Pancreas (tissue), 10 donors: ENCODE data around the gene FTCDNL1. TPM values are rescaled to one million over a fixed set of nuclear protein-coding genes. Genes with fewer than 3 reads are reported as not detected.

Experiments used
- ATAC-seq, 4 donors: fragments of 200-7000 bp; cut with Tn5 transposase; one replicate each; pipeline versions ENCODE4 v1.8.0 to v1.9.1; 2020; ENCODE audit warnings: mild to moderate bottlenecking in 4 of 4, moderate library complexity in 4 of 4
- DNase-seq, 6 donors: peaks; one replicate each; pipeline ENCODE4 v3.0.0-alpha.2; 2020
- FAIRE-seq: peaks from 2 replicates; lab custom pipeline; 2012; peaks lifted over from hg19 to GRCh38; lab: Jason Lieb, UNC
- H3K27ac ChIP-seq, 4 donors: fragments of 200-600 bp; sonication (generic); 1 replicate in 3 of 4; 2 replicates in 1 of 4; pipeline versions ENCODE4 v1.5.0 to v1.8.0; 2020
- H3K27me3 ChIP-seq, 4 donors: fragments of 200-600 bp; one replicate each; pipeline ENCODE4 v1.8.0; 2021
- H3K36me3 ChIP-seq, 3 donors: fragments of 200-600 bp; sonication (generic) in 1 of 3; one replicate each; pipeline versions ENCODE4 v1.5.0 to v1.8.0; 2020 to 2021
- H3K4me1 ChIP-seq, 3 donors: fragments of 200-600 bp; one replicate each; pipeline ENCODE4 v1.8.0; 2021
- H3K4me3 ChIP-seq, 4 donors: fragments of 200-600 bp; sonication (generic) in 2 of 4; one replicate each; pipeline versions ENCODE4 v1.5.0 to v1.8.0; 2020 to 2021
- H3K9me3 ChIP-seq, 4 donors: fragments of 200-600 bp; one replicate each; pipeline ENCODE4 v1.8.0; 2021
- CTCF ChIP-seq, 4 donors: fragments of 200-600 bp; sonication (generic) in 3 of 4; IDR thresholded peaks; one replicate each; pipeline versions ENCODE4 v1.5.0 to v1.8.0; 2021; ENCODE audit warnings: antibody characterized with exemption in 4 of 4
- WGBS, 2 donors: extraction: QIAGEN DNeasy Blood & Tissue Kit; methylation state at CpG; one replicate each; pipeline ENCODE4 v1.1.7; 2013; 5-methylcytosine and 5-hydroxymethylcytosine counted together
- intact Hi-C, 3 donors: fragments of 100-400 bp; cut with DNase I; formaldehyde crosslinking; loops; one replicate each; pipeline versions ENCODE4 v1.11.1 to v1.14.2; 2022
- polyA plus RNA-seq, 2 donors: library from polyadenylated mRNA; stranded (reverse); fragments of 200-250 nt; gene quantifications; one replicate each; pipeline ENCODE4 v1.2.3, GENCODE V29; 2013
- total RNA-seq, 6 donors: library from RNA; stranded (reverse); fragmentation: NEBNext Ultra II Directional in 4 of 6; extraction: Animal tissue kit (Norgen Biotek cat#: 25700) in 4 of 6; gene quantifications; one replicate each; pipeline versions ENCODE4 v1.2.1 to v1.2.4, GENCODE V29; 2021 to 2023
- donor health status: healthy with polysubstance abuse.
- donor health status: DM: no; HTN: no; CAD: no; lungs with moderate emphysema.
- donor health status: DM: no; HTN: no; CAD: no.
- donor health status: control.
- donor health status: control.
- donor health status: Bipolar disorder and iron deficiency.
- donor health status: DM: yes; HTN: yes; CAD: no.
- donor health status: DM: no; HTN: no; CAD: no.
- donor health status: DM: no; HTN: no; CAD: no.
- donor health status: DM: yes; HTN: yes; CAD: no.

Gene FTCDNL1
- total and polyA plus RNA-seq, 8 donors, result 0.53 to 3.2 (median 1.4) TPM

- intact Hi-C loops, result no loop called here
- FAIRE-seq (no peak), DNase-seq (no peak), ATAC-seq (no peak)
- no peaks in the 10 kb centered on the region for H3K27me3 ChIP-seq
- no peak for TF ChIP-seq CTCF (IDR thresholded peaks at IDR 0.05)
- no peaks in the 10 kb centered on the region for H3K9me3 ChIP-seq
- 28 to 38% methylated on average over 4 of the region's 4 CpGs for WGBS, 2 donors
- no peaks in the 10 kb centered on the region for H3K36me3 ChIP-seq
- H3K4me1 ChIP-seq, result no peaks in the 10 kb centered on the region
- no peak overlapping the region for H3K27ac ChIP-seq
- no peak overlapping the region for H3K4me3 ChIP-seq
Observed at GRCh38 chr2:199716807-199717586, 134.0 kb downstream of the FTCDNL1 start.

- Histone ChIP-seq H3K9me3 (no peaks in the 10 kb centered on the region), H3K27ac (no peak overlapping the region), H3K4me3 (no peak overlapping the region), H3K4me1 (no peaks in the 10 kb centered on the region), H3K27me3 (no peaks in the 10 kb centered on the region), H3K36me3 (no peaks in the 10 kb centered on the region)
- no peak for TF ChIP-seq CTCF (IDR thresholded peaks at IDR 0.05)
- no peak for FAIRE-seq
- WGBS, 2 donors, result 33 to 36% methylated on average over 2 of the region's 2 CpGs
- DNase-seq, result no peak
- intact Hi-C loops, result no loop called here
- ATAC-seq, result no peak
Observed at GRCh38 chr2:199713746-199714145, 137.2 kb downstream of the FTCDNL1 start.

GRCh38 chr2:199710551-199710950 lies 140.4 kb downstream of the FTCDNL1 start:
- intact Hi-C loops, result no loop called here
- no peak overlapping the region for H3K4me3 ChIP-seq
- 54 to 60% methylated on average over 1 of the region's 1 CpG for WGBS, 2 donors
- no peak overlapping the region for H3K27ac ChIP-seq
- TF ChIP-seq CTCF (IDR thresholded peaks at IDR 0.05), result no peak
- FAIRE-seq (no peak), DNase-seq (no peak), ATAC-seq (no peak)
- no peaks in the 10 kb centered on the region for H3K27me3 ChIP-seq
- no peaks in the 10 kb centered on the region for H3K9me3 ChIP-seq
- H3K36me3 ChIP-seq, result no peaks in the 10 kb centered on the region
- H3K4me1 ChIP-seq, result no peaks in the 10 kb centered on the region

Other genes starting within 250 kb of the FTCDNL1 start
- gene C2orf69, start 60.1 kb upstream of the FTCDNL1 start, total RNA-seq, result 1 to 10 TPM; 6.2 to 8.3 (median 7.6) TPM
- gene C2orf69, start 60.1 kb upstream of the FTCDNL1 start, polyA plus RNA-seq, result 1 to 10 TPM; 3.5 to 4.9 TPM
- 1 to 10 TPM; 2.0 to 4.9 (median 2.5) TPM for gene TYW5, start 104.3 kb upstream of the FTCDNL1 start, total RNA-seq
- 1 to 10 TPM; 2.2 to 3.0 TPM for gene TYW5, start 104.3 kb upstream of the FTCDNL1 start, polyA plus RNA-seq
- gene MAIP1, start 104.4 kb upstream of the FTCDNL1 start, total RNA-seq, result 1 to 10 TPM; 3.6 to 8.8 (median 6.4) TPM
- gene MAIP1, start 104.4 kb upstream of the FTCDNL1 start, polyA plus RNA-seq, result 1 to 10 TPM; 3.7 to 8.4 TPM